ENCODE measurements around the gene AHDC1.

The AHDC1 gene

GRCh38 chr1:27523337-27524020 lies 80.5 kb downstream of the AHDC1 start:
- H3K27ac ChIP-seq (ENCODE audit: low read depth, low read length) = no peak overlapping the region
- H3K79me2 ChIP-seq (ENCODE audit: control insufficient read depth, insufficient read depth, low read length, unreplicated experiment) = no peaks in the 10 kb centered on the region
- H2AFZ ChIP-seq (ENCODE audit: low read length, unreplicated experiment) = no peak overlapping the region
- H3K4me1 ChIP-seq (ENCODE audit: control insufficient read depth, insufficient read depth, low read length, unreplicated experiment) = peaks cover 18% of the 10 kb centered on the region
- H3K36me3 ChIP-seq (ENCODE audit: insufficient read depth, low read length) = no peaks in the 10 kb centered on the region
- no peak overlapping the region for H3K4me3 ChIP-seq (ENCODE audit: low read depth, low read length)
- no peaks in the 10 kb centered on the region for H3K27me3 ChIP-seq (ENCODE audit: insufficient read depth, low read length)

DNA sequence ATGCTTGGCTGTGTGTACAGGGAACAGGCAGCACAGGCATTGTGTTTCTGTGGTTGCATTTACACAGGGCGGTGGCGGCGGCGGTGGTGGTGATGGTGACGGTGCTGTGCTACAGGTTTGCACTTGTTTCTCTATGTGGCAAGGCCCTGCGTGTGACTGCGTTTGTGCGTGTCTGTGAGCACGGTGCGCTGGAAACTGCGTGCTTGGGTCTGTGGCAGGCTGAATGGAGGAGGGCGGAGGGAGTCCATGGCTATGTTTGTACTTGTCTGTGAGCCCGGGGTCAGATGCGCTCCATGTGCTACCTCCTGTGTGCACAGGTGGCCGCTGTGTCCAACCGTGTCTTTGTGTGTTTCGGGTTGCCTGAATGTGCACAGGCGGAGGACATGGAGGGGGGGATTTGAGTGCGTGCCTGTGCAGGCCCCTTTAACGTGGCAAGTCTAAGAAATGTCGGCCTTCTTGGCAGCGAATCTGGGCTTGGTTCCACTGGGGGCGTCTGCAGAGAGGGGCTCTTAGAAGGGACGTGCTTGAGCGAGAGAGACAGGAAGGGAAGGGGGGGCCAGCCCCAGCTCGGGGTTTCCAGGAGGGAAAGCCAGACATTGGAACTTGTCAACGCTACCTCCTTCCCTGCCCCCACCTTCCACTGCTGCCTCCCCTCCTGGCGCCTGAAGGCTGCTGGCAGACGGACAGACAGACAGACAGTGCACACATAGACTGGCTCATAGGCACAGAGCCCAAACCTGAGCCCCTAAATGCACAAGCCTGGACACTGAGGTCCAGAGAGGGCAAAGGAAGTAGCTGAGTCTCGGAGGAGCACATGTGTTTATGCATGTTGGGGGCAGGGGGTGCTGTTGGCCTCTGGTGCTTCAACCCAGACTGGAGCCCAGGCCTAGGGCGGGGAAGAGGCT lies 81.3 kb downstream of the AHDC1 start:
- Histone ChIP-seq H3K27ac (ENCODE audit: low read depth, low read length) (no peak overlapping the region), H3K4me1 (ENCODE audit: control insufficient read depth, insufficient read depth, low read length, unreplicated experiment) (peaks cover 14% of the 10 kb centered on the region), H3K4me3 (ENCODE audit: low read depth, low read length) (no peak overlapping the region), H3K79me2 (ENCODE audit: control insufficient read depth, insufficient read depth, low read length, unreplicated experiment) (no peaks in the 10 kb centered on the region), H3K36me3 (ENCODE audit: insufficient read depth, low read length) (no peaks in the 10 kb centered on the region), H3K27me3 (ENCODE audit: insufficient read depth, low read length) (no peaks in the 10 kb centered on the region), H2AFZ (ENCODE audit: low read length, unreplicated experiment) (no peak overlapping the region)

DNA sequence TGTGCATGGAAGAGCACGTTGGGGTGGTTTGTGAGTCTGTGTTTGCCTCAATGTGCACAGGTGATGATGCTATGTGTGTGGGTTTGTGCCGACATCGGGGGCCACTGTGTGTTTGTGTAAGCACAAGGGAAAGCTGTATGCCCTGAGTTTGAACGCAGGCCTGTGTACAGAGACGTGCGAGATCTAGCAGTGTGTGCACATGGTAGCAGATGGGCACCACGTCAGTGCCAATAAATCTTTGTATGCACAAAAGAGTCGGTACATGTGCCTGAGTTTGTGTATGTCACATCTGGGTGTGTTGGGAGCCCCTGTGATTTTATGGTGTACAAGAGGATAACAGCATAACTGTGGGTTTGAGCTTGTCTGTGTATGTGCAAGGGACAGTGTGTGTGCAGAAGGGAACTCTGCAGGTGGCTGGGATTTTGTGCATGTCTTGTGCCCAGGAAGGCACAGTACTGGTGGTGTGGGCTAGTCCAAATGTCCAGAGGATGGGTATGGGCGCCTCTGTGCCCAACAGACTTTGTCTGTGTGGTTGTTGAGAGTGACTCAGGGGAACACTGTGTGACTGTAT lies 82.0 kb downstream of the AHDC1 start:
- H3K27ac ChIP-seq (ENCODE audit: low read depth, low read length) = no peak overlapping the region
- H2AFZ ChIP-seq (ENCODE audit: low read length, unreplicated experiment) = no peak overlapping the region
- H3K27me3 ChIP-seq (ENCODE audit: insufficient read depth, low read length) = no peaks in the 10 kb centered on the region
- no peak overlapping the region for H3K4me3 ChIP-seq (ENCODE audit: low read depth, low read length)
- H3K36me3 ChIP-seq (ENCODE audit: insufficient read depth, low read length) = no peaks in the 10 kb centered on the region
- peaks cover 14% of the 10 kb centered on the region for H3K4me1 ChIP-seq (ENCODE audit: control insufficient read depth, insufficient read depth, low read length, unreplicated experiment)
- H3K79me2 ChIP-seq (ENCODE audit: control insufficient read depth, insufficient read depth, low read length, unreplicated experiment) = no peaks in the 10 kb centered on the region

GRCh38 chr1:27521336-27521831 lies 82.6 kb downstream of the AHDC1 start:
- Histone ChIP-seq H3K4me1 (ENCODE audit: control insufficient read depth, insufficient read depth, low read length, unreplicated experiment) (peaks cover 14% of the 10 kb centered on the region), H3K36me3 (ENCODE audit: insufficient read depth, low read length) (no peaks in the 10 kb centered on the region), H3K79me2 (ENCODE audit: control insufficient read depth, insufficient read depth, low read length, unreplicated experiment) (no peaks in the 10 kb centered on the region), H3K4me3 (ENCODE audit: low read depth, low read length) (no peak overlapping the region), H3K27me3 (ENCODE audit: insufficient read depth, low read length) (no peaks in the 10 kb centered on the region), H3K27ac (ENCODE audit: low read depth, low read length) (no peak overlapping the region), H2AFZ (ENCODE audit: low read length, unreplicated experiment) (no peak overlapping the region)

- H3K27me3 ChIP-seq (ENCODE audit: insufficient read depth, low read length) = no peaks in the 10 kb centered on the region
- H2AFZ ChIP-seq (ENCODE audit: low read length, unreplicated experiment) = no peak overlapping the region
- no peaks in the 10 kb centered on the region for H3K79me2 ChIP-seq (ENCODE audit: control insufficient read depth, insufficient read depth, low read length, unreplicated experiment)
- peaks cover 7% of the 10 kb centered on the region for H3K4me1 ChIP-seq (ENCODE audit: control insufficient read depth, insufficient read depth, low read length, unreplicated experiment)
- H3K36me3 ChIP-seq (ENCODE audit: insufficient read depth, low read length) = no peaks in the 10 kb centered on the region
- no peak overlapping the region for H3K27ac ChIP-seq (ENCODE audit: low read depth, low read length)
- H3K4me3 ChIP-seq (ENCODE audit: low read depth, low read length) = no peak overlapping the region
Observed at GRCh38 chr1:27520651-27521050, 83.3 kb downstream of the AHDC1 start.

DNA sequence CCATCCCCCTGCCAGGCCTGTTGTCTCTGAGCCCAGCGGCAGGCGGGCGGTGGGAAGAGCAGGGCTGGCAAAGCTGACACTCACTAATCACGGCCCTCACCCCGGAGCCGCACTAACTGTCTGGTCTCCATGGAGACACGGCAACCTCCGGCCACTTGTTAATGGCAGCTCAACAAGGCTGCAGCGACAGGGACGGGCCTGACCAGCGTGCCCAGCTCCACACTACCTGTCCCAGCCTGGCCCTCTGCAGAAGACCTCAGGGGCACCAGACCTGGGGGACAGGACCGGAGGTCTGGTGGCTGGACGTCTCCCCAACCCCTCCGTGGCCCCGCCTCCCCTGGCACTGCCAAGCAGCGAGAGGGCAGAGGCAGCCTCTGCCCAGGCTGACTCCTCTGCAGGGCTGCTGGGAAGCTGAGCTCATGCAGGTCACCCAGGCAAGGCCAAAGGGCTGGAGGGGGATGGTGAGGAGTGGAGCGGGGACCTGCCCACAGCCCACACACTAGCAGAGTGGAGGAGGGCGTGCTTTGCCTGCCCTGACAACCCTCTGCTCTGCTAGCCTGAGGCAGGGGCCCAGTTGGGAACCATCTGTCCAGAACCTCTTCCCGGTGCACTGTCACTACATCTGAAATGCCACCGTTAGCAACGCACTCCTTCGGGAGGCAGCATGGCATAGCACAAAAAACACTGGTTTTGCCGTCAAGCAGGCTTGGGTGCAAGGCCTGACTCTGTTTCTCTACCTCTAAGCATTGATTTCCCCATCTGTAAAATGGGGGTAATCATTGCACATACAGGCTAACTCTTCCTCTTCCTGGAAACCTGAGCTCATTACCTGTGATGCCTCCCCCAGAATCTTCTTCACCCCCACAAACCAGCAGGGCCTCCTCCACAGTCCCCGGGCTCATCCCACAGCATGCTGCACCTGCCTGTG lies 84.3 kb downstream of the AHDC1 start:
- no peak overlapping the region for H3K27ac ChIP-seq (ENCODE audit: low read depth, low read length)
- no peaks in the 10 kb centered on the region for H3K4me1 ChIP-seq (ENCODE audit: control insufficient read depth, insufficient read depth, low read length, unreplicated experiment)

GRCh38 chr1:27518808-27519207 lies 85.1 kb downstream of the AHDC1 start:
- no peak overlapping the region for H3K4me3 ChIP-seq (ENCODE audit: low read depth, low read length)
- H3K36me3 ChIP-seq (ENCODE audit: insufficient read depth, low read length) = no peaks in the 10 kb centered on the region
- no peak overlapping the region for H2AFZ ChIP-seq (ENCODE audit: low read length, unreplicated experiment)
- H3K79me2 ChIP-seq (ENCODE audit: control insufficient read depth, insufficient read depth, low read length, unreplicated experiment) = no peaks in the 10 kb centered on the region
- no peaks in the 10 kb centered on the region for H3K4me1 ChIP-seq (ENCODE audit: control insufficient read depth, insufficient read depth, low read length, unreplicated experiment)
- H3K27me3 ChIP-seq (ENCODE audit: insufficient read depth, low read length) = no peaks in the 10 kb centered on the region
- H3K27ac ChIP-seq (ENCODE audit: low read depth, low read length) = no peak overlapping the region

More for the DNA sequence above, 84.3 kb downstream of the AHDC1 start:
- H3K36me3 ChIP-seq (ENCODE audit: insufficient read depth, low read length) = no peaks in the 10 kb centered on the region
- no peaks in the 10 kb centered on the region for H3K79me2 ChIP-seq (ENCODE audit: control insufficient read depth, insufficient read depth, low read length, unreplicated experiment)
- H2AFZ ChIP-seq (ENCODE audit: low read length, unreplicated experiment) = no peak overlapping the region
- no peaks in the 10 kb centered on the region for H3K27me3 ChIP-seq (ENCODE audit: insufficient read depth, low read length)
- no peak overlapping the region for H3K4me3 ChIP-seq (ENCODE audit: low read depth, low read length)

DNA sequence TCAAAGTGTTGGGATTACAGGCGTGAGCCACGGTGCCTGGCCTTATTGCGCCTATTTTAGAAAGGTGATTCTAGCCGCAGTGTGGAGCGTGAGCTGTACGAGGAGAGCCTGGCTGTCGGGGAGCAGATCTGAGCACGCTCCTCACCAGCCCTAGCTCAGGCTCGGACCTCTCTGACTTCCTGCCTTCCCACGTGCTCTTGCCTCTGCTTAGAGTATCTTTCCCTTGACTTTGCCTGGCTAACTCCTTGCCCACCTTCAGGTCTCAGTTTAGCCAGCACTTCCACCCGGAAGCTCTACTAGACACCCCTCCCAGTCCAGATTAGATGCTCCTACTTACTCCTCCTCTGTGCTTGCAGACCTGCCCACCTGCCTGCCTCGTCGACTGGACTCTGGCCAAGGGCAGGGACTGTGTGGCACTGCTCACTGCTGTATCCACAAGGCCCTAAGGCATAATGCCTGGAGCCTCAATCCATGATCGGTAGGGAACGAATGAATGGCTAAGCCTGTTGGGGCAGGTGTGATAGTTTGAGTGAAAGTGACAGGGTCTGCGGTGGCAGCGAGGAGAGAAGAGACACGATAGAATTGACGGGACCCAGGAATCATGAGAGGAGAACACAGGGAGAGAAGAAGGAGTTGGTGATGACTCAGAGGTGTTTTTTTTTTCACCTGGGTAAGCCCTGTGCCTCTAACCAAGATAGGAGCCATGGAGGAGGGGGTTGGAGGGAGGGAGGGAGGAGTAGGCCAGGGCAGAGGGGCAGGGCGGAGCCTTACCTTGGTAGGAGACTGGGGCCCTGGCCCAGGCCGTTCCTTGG lies 85.8 kb downstream of the AHDC1 start:
- H3K4me3 ChIP-seq (ENCODE audit: low read depth, low read length) = no peak overlapping the region
- no peaks in the 10 kb centered on the region for H3K27me3 ChIP-seq (ENCODE audit: insufficient read depth, low read length)
- H2AFZ ChIP-seq (ENCODE audit: low read length, unreplicated experiment) = no peak overlapping the region
- H3K36me3 ChIP-seq (ENCODE audit: insufficient read depth, low read length) = no peaks in the 10 kb centered on the region
- no peak overlapping the region for H3K27ac ChIP-seq (ENCODE audit: low read depth, low read length)
- no peaks in the 10 kb centered on the region for H3K79me2 ChIP-seq (ENCODE audit: control insufficient read depth, insufficient read depth, low read length, unreplicated experiment)
- no peaks in the 10 kb centered on the region for H3K4me1 ChIP-seq (ENCODE audit: control insufficient read depth, insufficient read depth, low read length, unreplicated experiment)

DNA sequence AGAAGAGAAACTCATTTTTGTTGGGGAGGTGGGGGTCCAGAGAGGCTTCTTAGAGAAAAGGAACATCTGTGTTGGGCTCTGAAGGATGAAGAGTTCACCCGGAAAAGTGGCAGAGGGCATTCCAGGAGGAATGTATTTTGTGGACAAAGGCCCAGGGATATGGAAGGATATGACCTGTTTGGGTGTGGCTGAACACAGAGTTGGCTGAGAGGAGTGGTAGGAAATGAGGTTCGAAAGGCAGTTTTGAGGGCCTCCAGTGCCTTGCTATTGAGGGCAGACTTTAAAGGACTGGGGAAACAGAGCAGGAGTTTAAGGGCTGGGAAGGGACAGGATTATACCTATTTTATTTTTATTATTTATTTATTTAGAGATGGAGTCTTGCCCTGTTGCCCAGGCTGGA lies 86.6 kb downstream of the AHDC1 start:
- Histone ChIP-seq H3K4me3 (ENCODE audit: low read depth, low read length) (no peak overlapping the region), H3K27ac (ENCODE audit: low read depth, low read length) (no peak overlapping the region), H3K79me2 (ENCODE audit: control insufficient read depth, insufficient read depth, low read length, unreplicated experiment) (no peaks in the 10 kb centered on the region), H3K27me3 (ENCODE audit: insufficient read depth, low read length) (no peaks in the 10 kb centered on the region), H3K36me3 (ENCODE audit: insufficient read depth, low read length) (no peaks in the 10 kb centered on the region), H2AFZ (ENCODE audit: low read length, unreplicated experiment) (no peak overlapping the region), H3K4me1 (ENCODE audit: control insufficient read depth, insufficient read depth, low read length, unreplicated experiment) (no peaks in the 10 kb centered on the region)

Measured in ACC112 (cell line).